Activated CD4-positive, alpha-beta T cell treated with anti-CD3 and anti-CD28 coated beads, Interleukin-2, amount 10 ng/mL, durations not matched to agents 7 days and 5 days (primary cell): ENCODE measurements around the gene RBM43. TPM values are rescaled to one million over a fixed set of nuclear protein-coding genes. Genes with fewer than 3 reads are reported as not detected.
A peak's percentile ranks its signal among the peaks of the same experiment; 100 is the strongest.

Experiments
- CTCF ChIA-PET: fragments of 350-600 bp; sonication (Branson Sonifier 250); formaldehyde crosslinking; loops from one replicate; lab custom pipeline; 2021; ENCODE audit warnings: antibody characterized with exemption; lab: Charles Lee
- POLR2A ChIA-PET: fragments of 350-600 bp; sonication (Branson Sonifier 250); formaldehyde crosslinking; loops from one replicate; lab custom pipeline; 2021; ENCODE audit warnings: antibody characterized with exemption; lab: Charles Lee
- DNase-seq: peaks from one replicate; pipeline ENCODE4 v3.0.0-alpha.2; 2020
- H3K27ac Mint-ChIP-seq: one replicate; pipeline ENCODE4 v1.8.0; 2021; ENCODE audit warnings: mild to moderate bottlenecking, moderate library complexity, mixed read lengths
- H3K27me3 Mint-ChIP-seq: one replicate; pipeline ENCODE4 v1.8.0; 2021; ENCODE audit warnings: mixed read lengths
- H3K36me3 Mint-ChIP-seq: one replicate; pipeline ENCODE4 v1.8.0; 2021; ENCODE audit warnings: low read depth, mixed read lengths
- H3K4me1 Mint-ChIP-seq: one replicate; pipeline ENCODE4 v1.8.0; 2021; ENCODE audit warnings: mixed read lengths
- H3K4me3 Mint-ChIP-seq: one replicate; pipeline ENCODE4 v1.8.0; 2021; ENCODE audit warnings: mild to moderate bottlenecking, moderate library complexity, mixed read lengths
- H3K9me3 Mint-ChIP-seq: one replicate; pipeline ENCODE4 v1.8.0; 2021; ENCODE audit warnings: mixed read lengths
- total RNA-seq, 2 experiments: library from RNA; stranded (reverse); gene quantifications; one replicate each; pipeline ENCODE4 v1.2.3, GENCODE V29; 2021

The RBM43 gene
- total RNA-seq, 2 experiments from 2014 or later: 6.9 to 8.2 TPM

- Mint-ChIP-seq H3K4me1 (peaks cover 43% of the 10 kb centered on the region), H3K27me3 (no peaks in the 10 kb centered on the region), H3K27ac (peak overlapping the region; percentile 99), H3K36me3 (peaks cover 27% of the 10 kb centered on the region), H3K4me3 (peak overlapping the region; percentile 90), H3K9me3 (no peaks in the 10 kb centered on the region)
- CTCF ChIA-PET: interaction anchor here (0.5 to 1.1 kb wide), 5 partner anchors 9 to 175 kb away, joined by 3 to 6 read pairs (median 5); no protein-coding TSS in a partner anchor
- POLR2A ChIA-PET: no interaction called here
- DNase-seq: peak; percentile 29
Observed at GRCh38 chr2:151289972-151290866, 28.6 kb upstream of the RBM43 start.

- peaks cover 55% of the 10 kb centered on the region for H3K4me1 Mint-ChIP-seq
- ChIA-PET CTCF (interaction anchor here (1.3 kb wide), 1 partner anchor 11 kb away, joined by 5 read pairs; no protein-coding TSS in a partner anchor), POLR2A (interaction anchor here (0.7 kb wide), 1 partner anchor 19 kb away, joined by 3 read pairs; no protein-coding TSS in a partner anchor)
- no peak for DNase-seq
- no peaks in the 10 kb centered on the region for H3K9me3 Mint-ChIP-seq
- peak overlapping the region; percentile 90 for H3K4me3 Mint-ChIP-seq
- H3K27me3 Mint-ChIP-seq: no peaks in the 10 kb centered on the region
- H3K36me3 Mint-ChIP-seq: peaks cover 33% of the 10 kb centered on the region
- peak overlapping the region; percentile 99 for H3K27ac Mint-ChIP-seq
Observed at GRCh38 chr2:151287513-151288250, 26.0 kb upstream of the RBM43 start.

GRCh38 chr2:151282401-151282800 is 20.7 kb upstream of the RBM43 start:
- CTCF ChIA-PET: interaction anchor here (0.7 kb wide), 1 partner anchor 10 kb away, joined by 3 read pairs; no protein-coding TSS in a partner anchor
- Mint-ChIP-seq H3K9me3 (no peaks in the 10 kb centered on the region), H3K27me3 (no peaks in the 10 kb centered on the region), H3K36me3 (peaks cover 55% of the 10 kb centered on the region), H3K27ac (no peak overlapping the region), H3K4me1 (peaks cover 38% of the 10 kb centered on the region), H3K4me3 (no peak overlapping the region)
- POLR2A ChIA-PET: no interaction called here
- no peak for DNase-seq

GRCh38 chr2:151280271-151280670 is 18.6 kb upstream of the RBM43 start:
- Mint-ChIP-seq H3K4me1 (peaks cover 20% of the 10 kb centered on the region), H3K4me3 (no peak overlapping the region), H3K27me3 (no peaks in the 10 kb centered on the region), H3K9me3 (no peaks in the 10 kb centered on the region), H3K27ac (no peak overlapping the region), H3K36me3 (peaks cover 59% of the 10 kb centered on the region)
- CTCF ChIA-PET: interaction anchor here (0.6 to 1.5 kb wide), 2 partner anchors 10 to 55 kb away, joined by 3 to 5 read pairs; no protein-coding TSS in a partner anchor
- DNase-seq: no peak
- POLR2A ChIA-PET: no interaction called here

- Mint-ChIP-seq H3K27me3 (no peaks in the 10 kb centered on the region), H3K9me3 (no peaks in the 10 kb centered on the region), H3K27ac (no peak overlapping the region), H3K36me3 (peaks cover 69% of the 10 kb centered on the region), H3K4me3 (no peak overlapping the region), H3K4me1 (peaks cover 8% of the 10 kb centered on the region)
- DNase-seq: no peak
- POLR2A ChIA-PET: no interaction called here
- CTCF ChIA-PET: interaction anchor here (1.8 kb wide), 1 partner anchor 14 kb away, joined by 5 read pairs; no protein-coding TSS in a partner anchor
Observed at GRCh38 chr2:151278487-151278886, 16.8 kb upstream of the RBM43 start.

GRCh38 chr2:151277067-151277466 is 15.4 kb upstream of the RBM43 start:
- no peak overlapping the region for H3K27ac Mint-ChIP-seq
- ChIA-PET CTCF (interaction anchor here (1.8 to 2.2 kb wide), 2 partner anchors 11 to 12 kb away, joined by 5 read pairs; no protein-coding TSS in a partner anchor), POLR2A (no interaction called here)
- no peaks in the 10 kb centered on the region for H3K27me3 Mint-ChIP-seq
- H3K4me1 Mint-ChIP-seq: peaks cover 4% of the 10 kb centered on the region
- no peak for DNase-seq
- no peaks in the 10 kb centered on the region for H3K9me3 Mint-ChIP-seq
- no peak overlapping the region for H3K4me3 Mint-ChIP-seq
- H3K36me3 Mint-ChIP-seq: peaks cover 74% of the 10 kb centered on the region

GRCh38 chr2:151275291-151275690 is 13.6 kb upstream of the RBM43 start:
- ChIA-PET CTCF (interaction anchor here (1.0 kb wide), 1 partner anchor 1442 kb away, joined by 3 read pairs; the partner anchor contains the start of gene PRPF40A), POLR2A (no interaction called here)
- no peak for DNase-seq
- H3K4me3 Mint-ChIP-seq: no peak overlapping the region
- no peak overlapping the region for H3K27ac Mint-ChIP-seq
- H3K36me3 Mint-ChIP-seq: peaks cover 74% of the 10 kb centered on the region
- peaks cover 2% of the 10 kb centered on the region for H3K4me1 Mint-ChIP-seq
- H3K27me3 Mint-ChIP-seq: no peaks in the 10 kb centered on the region
- H3K9me3 Mint-ChIP-seq: no peaks in the 10 kb centered on the region

- Mint-ChIP-seq H3K4me1 (peaks cover 3% of the 10 kb centered on the region), H3K9me3 (no peaks in the 10 kb centered on the region), H3K4me3 (no peak overlapping the region), H3K36me3 (peaks cover 69% of the 10 kb centered on the region), H3K27ac (no peak overlapping the region), H3K27me3 (no peaks in the 10 kb centered on the region)
- DNase-seq: no peak
- ChIA-PET POLR2A (no interaction called here), CTCF (no interaction called here)
Observed at GRCh38 chr2:151271824-151272223, 10.2 kb upstream of the RBM43 start.

GRCh38 chr2:151269798-151270568 is 8.3 kb upstream of the RBM43 start:
- Mint-ChIP-seq H3K27ac (no peak overlapping the region), H3K27me3 (no peaks in the 10 kb centered on the region), H3K36me3 (peaks cover 55% of the 10 kb centered on the region), H3K4me1 (peaks cover 3% of the 10 kb centered on the region), H3K4me3 (no peak overlapping the region), H3K9me3 (no peaks in the 10 kb centered on the region)
- DNase-seq: no peak
- ChIA-PET POLR2A (no interaction called here), CTCF (interaction anchor here (2.0 kb wide), 1 partner anchor 10 kb away, joined by 5 read pairs; no protein-coding TSS in a partner anchor)

GRCh38 chr2:151268085-151268484 is 6.4 kb upstream of the RBM43 start:
- CTCF ChIA-PET: no interaction called here
- Mint-ChIP-seq H3K27ac (no peak overlapping the region), H3K9me3 (no peaks in the 10 kb centered on the region), H3K36me3 (peaks cover 41% of the 10 kb centered on the region), H3K27me3 (no peaks in the 10 kb centered on the region), H3K4me3 (no peak overlapping the region), H3K4me1 (peaks cover 3% of the 10 kb centered on the region)
- POLR2A ChIA-PET: interaction anchor here (1.0 kb wide), 1 partner anchor 20 kb away, joined by 3 read pairs; no protein-coding TSS in a partner anchor
- no peak for DNase-seq

- Mint-ChIP-seq H3K4me3 (no peak overlapping the region), H3K36me3 (peaks cover 37% of the 10 kb centered on the region), H3K9me3 (no peaks in the 10 kb centered on the region), H3K4me1 (peaks cover 8% of the 10 kb centered on the region), H3K27me3 (no peaks in the 10 kb centered on the region), H3K27ac (no peak overlapping the region)
- POLR2A ChIA-PET: no interaction called here
- CTCF ChIA-PET: interaction anchor here (1.4 kb wide), 1 partner anchor 54 kb away, joined by 3 read pairs; no protein-coding TSS in a partner anchor
- DNase-seq: no peak
Observed at GRCh38 chr2:151267537-151267936, 5.9 kb upstream of the RBM43 start.

GRCh38 chr2:151265991-151266390 is 4.3 kb upstream of the RBM43 start:
- no peaks in the 10 kb centered on the region for H3K27me3 Mint-ChIP-seq
- no peaks in the 10 kb centered on the region for H3K9me3 Mint-ChIP-seq
- ChIA-PET CTCF (no interaction called here), POLR2A (no interaction called here)
- peaks cover 31% of the 10 kb centered on the region for H3K36me3 Mint-ChIP-seq
- no peak overlapping the region for H3K27ac Mint-ChIP-seq
- peaks cover 19% of the 10 kb centered on the region for H3K4me1 Mint-ChIP-seq
- no peak for DNase-seq
- H3K4me3 Mint-ChIP-seq: no peak overlapping the region
